Prostate gland (tissue), 2 donors: ENCODE measurements around the gene ZPBP2. TPM values are rescaled to one million over a fixed set of nuclear protein-coding genes. Genes with fewer than 3 reads are reported as not detected.

Experiments used
- DNase-seq: peaks from one replicate; pipeline ENCODE4 v3.0.0-alpha.2; 2019; ENCODE audit warnings: low spot score
- H3K27ac ChIP-seq, 2 donors: fragments of 200-600 bp; sonication (generic); 2 replicates each; pipeline ENCODE4 v1.5.1; 2017 to 2019
- H3K27me3 ChIP-seq: fragments of 200-600 bp; sonication (generic); replicated peaks from 2 replicates; pipeline ENCODE4 v1.5.1; 2019; ENCODE audit not compliant: insufficient read depth
- H3K36me3 ChIP-seq, 2 donors: fragments of 200-600 bp; sonication (generic); 1 replicate in 1 of 2; 2 replicates in 1 of 2; pipeline versions ENCODE4 v1.5.1 to v1.8.1; 2017 to 2019
- H3K4me1 ChIP-seq: fragments of 200-600 bp; sonication (generic); replicated peaks from 2 replicates; pipeline ENCODE4 v1.5.1; 2019
- H3K4me3 ChIP-seq, 2 donors: fragments of 200-600 bp; sonication (generic); 2 replicates each; pipeline ENCODE4 v1.5.1; 2017 to 2019
- H3K9me3 ChIP-seq: fragments of 200-600 bp; sonication (generic); 2 replicates; pipeline ENCODE4 v1.5.1; 2017
- POLR2A ChIP-seq: fragments of 450-650 bp; IDR thresholded peaks from one replicate; pipeline ENCODE4 v1.6.1; 2016; ENCODE audit warnings: antibody characterized with exemption, mild to moderate bottlenecking
- POLR2AphosphoS5 ChIP-seq: sonication (generic); formaldehyde crosslinking; IDR thresholded peaks from one replicate; pipeline ENCODE4 v1.6.1; 2017; ENCODE audit warnings: antibody characterized with exemption
- WGBS: methylation state at CpG from one replicate; pipeline ENCODE4 v1.1.5; 2018; 5-methylcytosine and 5-hydroxymethylcytosine counted together
- intact Hi-C: fragments of 100-400 bp; cut with DNase I; formaldehyde crosslinking; loops from one replicate; pipeline ENCODE4 v1.14.2; 2022
- total RNA-seq, 2 donors: library from RNA; depleted of rRNA; stranded (reverse); fragments of >200 nt; gene quantifications; one replicate each; pipeline ENCODE4 v1.1.0, GENCODE V29; 2016
- TF ChIP-seq, protein P1 (sequence below), 4 experiments: fragments of 200-600 bp in 2 of 4; fragments of 450-650 bp in 2 of 4; sonication (generic) in 2 of 4; IDR thresholded peaks; 1 replicate in 3 of 4; 2 replicates in 1 of 4; pipeline ENCODE4 v1.5.1; 2016 to 2019; ENCODE audit warnings: antibody characterized with exemption in 4 of 4, mild to moderate bottlenecking in 2 of 4, moderate library complexity in 2 of 4

Gene ZPBP2
- total RNA-seq, 2 donors from 2014 or later, result 14.8 TPM; not detected in 1

DNA sequence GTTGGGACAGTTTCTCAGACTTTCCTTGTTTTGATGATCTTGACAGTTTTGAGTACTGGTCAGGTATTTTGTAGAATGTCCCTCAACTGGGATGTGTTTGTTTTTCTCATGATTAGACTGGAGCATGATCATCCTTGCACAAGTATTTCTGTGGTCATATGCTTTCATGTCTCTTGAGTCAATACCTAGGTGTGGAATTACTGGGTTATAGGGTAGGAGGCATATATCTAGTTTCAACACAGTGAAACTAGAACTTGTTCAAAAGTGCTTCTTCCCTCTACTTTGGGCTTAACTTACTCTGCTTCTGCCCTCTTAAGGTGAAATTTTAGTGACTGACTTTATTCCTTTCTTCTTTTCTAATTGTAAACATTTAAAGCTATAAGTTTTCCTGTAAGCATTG lies 34.0 kb upstream of the ZPBP2 start:
- TF ChIP-seq, protein P1, sequence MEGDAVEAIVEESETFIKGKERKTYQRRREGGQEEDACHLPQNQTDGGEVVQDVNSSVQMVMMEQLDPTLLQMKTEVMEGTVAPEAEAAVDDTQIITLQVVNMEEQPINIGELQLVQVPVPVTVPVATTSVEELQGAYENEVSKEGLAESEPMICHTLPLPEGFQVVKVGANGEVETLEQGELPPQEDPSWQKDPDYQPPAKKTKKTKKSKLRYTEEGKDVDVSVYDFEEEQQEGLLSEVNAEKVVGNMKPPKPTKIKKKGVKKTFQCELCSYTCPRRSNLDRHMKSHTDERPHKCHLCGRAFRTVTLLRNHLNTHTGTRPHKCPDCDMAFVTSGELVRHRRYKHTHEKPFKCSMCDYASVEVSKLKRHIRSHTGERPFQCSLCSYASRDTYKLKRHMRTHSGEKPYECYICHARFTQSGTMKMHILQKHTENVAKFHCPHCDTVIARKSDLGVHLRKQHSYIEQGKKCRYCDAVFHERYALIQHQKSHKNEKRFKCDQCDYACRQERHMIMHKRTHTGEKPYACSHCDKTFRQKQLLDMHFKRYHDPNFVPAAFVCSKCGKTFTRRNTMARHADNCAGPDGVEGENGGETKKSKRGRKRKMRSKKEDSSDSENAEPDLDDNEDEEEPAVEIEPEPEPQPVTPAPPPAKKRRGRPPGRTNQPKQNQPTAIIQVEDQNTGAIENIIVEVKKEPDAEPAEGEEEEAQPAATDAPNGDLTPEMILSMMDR (IDR thresholded peaks at IDR 0.05), result no peak
- TF ChIP-seq POLR2A (no peak), POLR2AphosphoS5 (no peak)
- Histone ChIP-seq H3K27ac (no peak overlapping the region), H3K36me3 (no peaks in the 10 kb centered on the region), H3K9me3 (no peaks in the 10 kb centered on the region), H3K4me1 (no peaks in the 10 kb centered on the region), H3K27me3 (no peaks in the 10 kb centered on the region), H3K4me3 (no peak overlapping the region)
- no peak for DNase-seq
- intact Hi-C loops, result no loop called here

DNA sequence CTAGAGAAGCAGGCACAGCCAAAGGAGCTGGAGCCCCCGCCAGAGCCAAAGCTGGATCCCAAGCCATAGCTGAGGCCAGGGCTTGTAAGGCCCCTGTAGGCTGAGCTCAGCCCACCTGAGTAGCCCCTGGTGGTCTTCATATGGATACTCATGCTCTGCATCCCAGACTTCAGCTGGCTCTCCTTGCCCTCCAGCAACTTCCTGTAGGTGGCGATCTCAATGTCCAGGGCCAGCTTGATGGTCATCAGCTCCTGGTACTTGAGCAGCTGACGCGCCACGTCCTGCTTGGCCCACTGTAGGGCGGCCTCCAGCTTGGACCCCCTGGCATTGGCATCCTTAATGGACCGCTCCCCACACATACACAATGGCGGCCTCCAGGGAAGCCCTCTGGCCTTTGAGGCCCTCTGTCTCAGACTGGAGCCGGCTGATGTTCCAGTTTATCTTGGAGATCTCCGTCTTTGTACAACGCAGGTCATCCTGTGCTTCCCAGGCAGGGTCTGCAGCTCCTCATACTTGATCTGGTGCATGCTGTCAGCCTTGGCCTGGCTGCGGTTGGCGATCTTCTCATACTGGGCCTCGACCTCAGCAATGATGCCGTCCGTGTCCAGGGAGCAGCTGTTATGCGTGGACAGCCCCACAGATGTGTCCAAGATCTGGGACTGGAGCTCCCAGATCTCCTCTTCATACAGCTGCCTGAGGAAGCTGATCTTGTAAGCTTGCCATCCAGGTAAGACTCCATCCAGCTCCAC lies 32.8 kb upstream of the ZPBP2 start:
- intact Hi-C loops, result no loop called here
- 93% methylated on average over 16 of the region's 17 CpGs for WGBS
- DNase-seq, result no peak

DNA sequence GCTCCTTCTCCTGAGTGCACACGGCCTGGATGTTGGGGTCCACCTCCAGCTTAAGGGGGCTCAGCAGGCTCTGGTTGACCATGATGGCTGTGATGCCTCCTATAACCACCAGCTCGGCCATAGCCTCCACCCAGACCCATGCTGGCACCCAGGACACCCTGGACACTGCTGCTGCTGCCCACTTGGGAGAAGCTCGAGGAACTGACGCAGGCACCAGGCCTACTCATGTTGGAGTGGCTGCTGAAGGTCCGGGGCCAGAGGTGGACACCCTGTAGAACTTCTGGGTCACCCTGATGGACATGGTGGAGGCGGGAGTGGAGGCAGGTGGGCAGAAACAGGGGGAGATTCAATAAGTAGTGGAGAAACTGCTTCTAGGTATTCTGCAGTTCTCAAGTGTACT lies 31.9 kb upstream of the ZPBP2 start:
- H3K27ac ChIP-seq, result no peak overlapping the region
- no peaks in the 10 kb centered on the region for H3K36me3 ChIP-seq
- H3K4me3 ChIP-seq, result no peak overlapping the region
- TF ChIP-seq POLR2AphosphoS5, result no peak
- TF ChIP-seq POLR2A, result no peak
- TF ChIP-seq, protein P1 (IDR thresholded peaks at IDR 0.05), result no peak
- no peaks in the 10 kb centered on the region for H3K9me3 ChIP-seq
- intact Hi-C loops, result no loop called here
- WGBS, result 89% methylated on average over 6 of the region's 6 CpGs
- H3K27me3 ChIP-seq, result no peaks in the 10 kb centered on the region
- no peaks in the 10 kb centered on the region for H3K4me1 ChIP-seq
- no peak for DNase-seq

More for the DNA sequence above, 32.8 kb upstream of the ZPBP2 start:
- Histone ChIP-seq H3K27me3 (no peaks in the 10 kb centered on the region), H3K4me1 (no peaks in the 10 kb centered on the region), H3K27ac (no peak overlapping the region), H3K9me3 (no peaks in the 10 kb centered on the region), H3K36me3 (no peaks in the 10 kb centered on the region), H3K4me3 (no peak overlapping the region)
- no peak for TF ChIP-seq POLR2A
- TF ChIP-seq, protein P1 (IDR thresholded peaks at IDR 0.05), result no peak
- TF ChIP-seq POLR2AphosphoS5, result no peak

DNA sequence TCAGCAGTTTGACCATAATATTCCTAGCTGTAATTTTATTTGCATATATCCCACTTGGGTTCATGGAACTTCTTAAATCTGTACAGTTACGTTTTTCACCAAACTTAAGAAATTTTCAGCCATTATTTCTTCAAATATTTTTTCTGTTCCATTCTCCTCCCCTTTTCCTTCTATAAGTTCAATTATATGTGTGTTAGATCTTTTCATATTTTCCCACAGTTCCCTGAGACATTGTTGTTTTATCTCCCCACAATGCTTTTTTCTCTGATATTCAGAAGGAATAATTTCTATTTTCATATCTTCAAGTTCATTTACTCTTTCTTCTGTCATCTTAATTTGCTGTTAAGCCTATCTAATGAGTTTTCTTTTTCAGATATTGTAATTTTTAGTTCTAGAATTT lies 29.9 kb upstream of the ZPBP2 start:
- 92% methylated on average over 1 of the region's 1 CpG for WGBS
- no peaks in the 10 kb centered on the region for H3K36me3 ChIP-seq
- H3K4me1 ChIP-seq, result no peaks in the 10 kb centered on the region
- DNase-seq, result no peak
- H3K4me3 ChIP-seq, result no peak overlapping the region
- no peaks in the 10 kb centered on the region for H3K27me3 ChIP-seq
- H3K27ac ChIP-seq, result no peak overlapping the region
- TF ChIP-seq POLR2A (no peak), POLR2AphosphoS5 (no peak)
- TF ChIP-seq, protein P1 (IDR thresholded peaks at IDR 0.05), result no peak
- H3K9me3 ChIP-seq, result no peaks in the 10 kb centered on the region
- intact Hi-C loops, result no loop called here

DNA sequence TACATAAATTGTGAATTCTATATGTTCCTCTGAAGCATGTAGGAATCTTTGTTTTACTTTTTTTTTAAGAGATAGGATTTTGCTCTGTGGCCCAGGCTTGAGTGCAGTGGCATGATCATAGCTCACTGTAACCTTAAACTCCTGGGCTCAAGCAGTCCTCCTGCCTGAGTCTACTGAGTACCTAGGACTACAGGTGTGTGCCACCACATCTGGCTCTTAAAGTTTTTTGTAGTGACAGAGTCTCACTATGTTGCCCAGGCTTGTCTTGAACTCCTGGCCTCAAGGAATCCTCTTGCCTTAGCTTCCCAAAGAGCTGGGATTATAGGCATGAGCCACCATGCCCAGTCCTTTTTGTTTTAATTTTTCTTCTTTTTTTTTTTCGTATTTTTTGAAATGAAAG lies 29.2 kb upstream of the ZPBP2 start:
- Histone ChIP-seq H3K4me1 (no peaks in the 10 kb centered on the region), H3K4me3 (no peak overlapping the region), H3K36me3 (no peaks in the 10 kb centered on the region), H3K27me3 (no peaks in the 10 kb centered on the region), H3K9me3 (no peaks in the 10 kb centered on the region), H3K27ac (no peak overlapping the region)
- DNase-seq, result no peak
- WGBS, result 92% methylated on average over 1 of the region's 1 CpG
- intact Hi-C loops, result no loop called here
- TF ChIP-seq POLR2A, result no peak
- no peak for TF ChIP-seq POLR2AphosphoS5
- TF ChIP-seq, protein P1 (IDR thresholded peaks at IDR 0.05), result no peak
